Pancreas (tissue), 10 donors: ENCODE data around the gene TIMP3. TPM values are rescaled to one million over a fixed set of nuclear protein-coding genes. Genes with fewer than 3 reads are reported as not detected.

Source experiments
- ATAC-seq, 4 donors: fragments of 200-7000 bp; cut with Tn5 transposase; one replicate each; pipeline versions ENCODE4 v1.8.0 to v1.9.1; 2020; ENCODE audit warnings: mild to moderate bottlenecking in 4 of 4, moderate library complexity in 4 of 4
- DNase-seq, 6 donors: peaks; one replicate each; pipeline ENCODE4 v3.0.0-alpha.2; 2020
- FAIRE-seq: peaks from 2 replicates; lab custom pipeline; 2012; peaks lifted over from hg19 to GRCh38; lab: Jason Lieb, UNC
- H3K27ac ChIP-seq, 4 donors: fragments of 200-600 bp; sonication (generic); 1 replicate in 3 of 4; 2 replicates in 1 of 4; pipeline versions ENCODE4 v1.5.0 to v1.8.0; 2020
- H3K27me3 ChIP-seq, 4 donors: fragments of 200-600 bp; one replicate each; pipeline ENCODE4 v1.8.0; 2021
- H3K36me3 ChIP-seq, 3 donors: fragments of 200-600 bp; sonication (generic) in 1 of 3; one replicate each; pipeline versions ENCODE4 v1.5.0 to v1.8.0; 2020 to 2021
- H3K4me1 ChIP-seq, 3 donors: fragments of 200-600 bp; one replicate each; pipeline ENCODE4 v1.8.0; 2021
- H3K4me3 ChIP-seq, 4 donors: fragments of 200-600 bp; sonication (generic) in 2 of 4; one replicate each; pipeline versions ENCODE4 v1.5.0 to v1.8.0; 2020 to 2021
- H3K9me3 ChIP-seq, 4 donors: fragments of 200-600 bp; one replicate each; pipeline ENCODE4 v1.8.0; 2021
- WGBS, 2 donors: extraction: QIAGEN DNeasy Blood & Tissue Kit; methylation state at CpG; one replicate each; pipeline ENCODE4 v1.1.7; 2013; 5-methylcytosine and 5-hydroxymethylcytosine counted together
- intact Hi-C, 3 donors: fragments of 100-400 bp; cut with DNase I; formaldehyde crosslinking; loops; one replicate each; pipeline versions ENCODE4 v1.11.1 to v1.14.2; 2022
- polyA plus RNA-seq, 2 donors: library from polyadenylated mRNA; stranded (reverse); fragments of 200-250 nt; gene quantifications; one replicate each; pipeline ENCODE4 v1.2.3, GENCODE V29; 2013
- total RNA-seq, 6 donors: library from RNA; stranded (reverse); fragmentation: NEBNext Ultra II Directional in 4 of 6; extraction: Animal tissue kit (Norgen Biotek cat#: 25700) in 4 of 6; gene quantifications; one replicate each; pipeline versions ENCODE4 v1.2.1 to v1.2.4, GENCODE V29; 2021 to 2023
- TF ChIP-seq, protein P1 (sequence below), 4 donors: fragments of 200-600 bp; sonication (generic) in 3 of 4; IDR thresholded peaks; one replicate each; pipeline versions ENCODE4 v1.5.0 to v1.8.0; 2021; ENCODE audit warnings: antibody characterized with exemption in 4 of 4
- donor health status: healthy with polysubstance abuse.
- donor health status: DM: no; HTN: no; CAD: no; lungs with moderate emphysema.
- donor health status: DM: no; HTN: no; CAD: no.
- donor health status: control.
- donor health status: control.
- donor health status: Bipolar disorder and iron deficiency.
- donor health status: DM: yes; HTN: yes; CAD: no.
- donor health status: DM: no; HTN: no; CAD: no.
- donor health status: DM: no; HTN: no; CAD: no.
- donor health status: DM: yes; HTN: yes; CAD: no.

Gene TIMP3
- total and polyA plus RNA-seq, 8 donors, result 14.0 to 87.0 (median 48.2) TPM

DNA sequence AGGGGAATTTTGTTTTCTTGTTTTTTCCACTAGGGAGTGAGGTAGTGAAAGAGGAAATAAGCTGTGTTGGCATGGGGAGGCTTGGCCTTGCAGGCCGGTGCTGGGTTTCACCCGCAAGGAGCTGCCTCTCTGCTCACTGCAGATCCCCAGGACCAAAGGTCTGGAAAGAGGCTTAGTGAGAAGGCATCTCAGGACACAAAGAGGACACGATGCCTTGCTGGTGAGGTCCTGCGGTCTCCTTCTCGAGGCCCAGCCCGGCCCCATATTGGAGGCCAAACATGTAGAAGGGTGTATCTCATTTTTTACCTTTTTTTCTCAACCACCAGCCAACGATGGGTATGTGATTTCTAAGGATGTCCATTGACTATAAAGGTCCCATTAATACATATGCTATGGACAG is 17.6 kb downstream of the TIMP3 start:
- H3K27ac ChIP-seq, result no peak overlapping the region
- intact Hi-C loops, result no loop called here
- 86 to 93% methylated on average over 7 of the region's 7 CpGs for WGBS, 2 donors

GRCh38 chr22:32820131-32821119 is 18.9 kb downstream of the TIMP3 start:
- no peak for DNase-seq
- Histone ChIP-seq H3K36me3 (no peaks in the 10 kb centered on the region), H3K27me3 (no peaks in the 10 kb centered on the region), H3K27ac (no peak overlapping the region), H3K9me3 (no peaks in the 10 kb centered on the region), H3K4me1 (no peaks in the 10 kb centered on the region), H3K4me3 (no peak overlapping the region)
- ATAC-seq, result no peak
- intact Hi-C loops, result no loop called here
- WGBS, 2 donors, result 65 to 67% methylated on average over 13 of the region's 13 CpGs
- no peak for FAIRE-seq
- TF ChIP-seq, protein P1, sequence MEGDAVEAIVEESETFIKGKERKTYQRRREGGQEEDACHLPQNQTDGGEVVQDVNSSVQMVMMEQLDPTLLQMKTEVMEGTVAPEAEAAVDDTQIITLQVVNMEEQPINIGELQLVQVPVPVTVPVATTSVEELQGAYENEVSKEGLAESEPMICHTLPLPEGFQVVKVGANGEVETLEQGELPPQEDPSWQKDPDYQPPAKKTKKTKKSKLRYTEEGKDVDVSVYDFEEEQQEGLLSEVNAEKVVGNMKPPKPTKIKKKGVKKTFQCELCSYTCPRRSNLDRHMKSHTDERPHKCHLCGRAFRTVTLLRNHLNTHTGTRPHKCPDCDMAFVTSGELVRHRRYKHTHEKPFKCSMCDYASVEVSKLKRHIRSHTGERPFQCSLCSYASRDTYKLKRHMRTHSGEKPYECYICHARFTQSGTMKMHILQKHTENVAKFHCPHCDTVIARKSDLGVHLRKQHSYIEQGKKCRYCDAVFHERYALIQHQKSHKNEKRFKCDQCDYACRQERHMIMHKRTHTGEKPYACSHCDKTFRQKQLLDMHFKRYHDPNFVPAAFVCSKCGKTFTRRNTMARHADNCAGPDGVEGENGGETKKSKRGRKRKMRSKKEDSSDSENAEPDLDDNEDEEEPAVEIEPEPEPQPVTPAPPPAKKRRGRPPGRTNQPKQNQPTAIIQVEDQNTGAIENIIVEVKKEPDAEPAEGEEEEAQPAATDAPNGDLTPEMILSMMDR (IDR thresholded peaks at IDR 0.05), result no peak

More for the DNA sequence above, 17.6 kb downstream of the TIMP3 start:
- TF ChIP-seq, protein P1 (IDR thresholded peaks at IDR 0.05), result no peak
- no peak for ATAC-seq
- no peak for FAIRE-seq
- no peaks in the 10 kb centered on the region for H3K27me3 ChIP-seq
- no peak for DNase-seq
- no peaks in the 10 kb centered on the region for H3K4me1 ChIP-seq
- H3K4me3 ChIP-seq, result no peak overlapping the region
- H3K36me3 ChIP-seq, result no peaks in the 10 kb centered on the region
- H3K9me3 ChIP-seq, result no peaks in the 10 kb centered on the region

DNA sequence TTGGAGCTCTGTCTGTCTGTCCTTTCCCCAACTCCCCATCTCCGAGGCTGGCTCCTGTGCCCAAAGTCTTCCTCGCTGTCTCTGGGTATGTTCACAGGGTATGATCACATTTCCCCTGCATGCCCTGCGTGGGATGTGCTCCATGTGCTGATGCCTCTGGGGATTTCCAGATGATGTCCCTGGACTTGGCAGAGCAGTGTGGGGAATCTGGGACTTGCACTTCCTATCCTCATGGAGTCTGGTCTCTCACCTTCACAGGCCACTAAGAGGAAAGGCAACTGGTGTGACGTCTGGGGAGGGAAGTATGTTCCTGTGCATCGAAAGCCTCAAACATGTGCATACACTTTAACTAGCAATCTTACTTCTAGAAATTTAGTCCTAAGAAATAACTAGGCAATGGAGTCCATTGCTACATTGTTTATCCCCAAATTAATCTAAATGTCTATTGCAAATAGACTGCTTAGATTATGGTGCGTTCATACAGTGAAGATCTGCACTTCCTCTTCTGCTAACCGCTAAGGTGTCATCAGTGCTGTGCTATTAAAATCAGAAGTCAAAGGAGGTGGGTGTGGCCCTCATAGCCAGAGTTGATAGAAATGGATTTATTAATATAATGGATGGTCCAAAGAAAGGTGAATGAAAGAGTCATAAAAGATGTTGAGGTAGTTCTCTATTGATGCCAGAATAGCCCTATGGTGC is 20.8 kb downstream of the TIMP3 start:
- WGBS, 2 donors, result 61 to 71% methylated on average over 7 of the region's 7 CpGs
- Histone ChIP-seq H3K27ac (no peak overlapping the region), H3K9me3 (no peaks in the 10 kb centered on the region), H3K4me3 (no peak overlapping the region), H3K36me3 (no peaks in the 10 kb centered on the region), H3K27me3 (no peaks in the 10 kb centered on the region), H3K4me1 (no peaks in the 10 kb centered on the region)
- intact Hi-C loops, result no loop called here
- FAIRE-seq, result no peak
- no peak for ATAC-seq
- DNase-seq, result no peak
- TF ChIP-seq, protein P1 (IDR thresholded peaks at IDR 0.05), result no peak

DNA sequence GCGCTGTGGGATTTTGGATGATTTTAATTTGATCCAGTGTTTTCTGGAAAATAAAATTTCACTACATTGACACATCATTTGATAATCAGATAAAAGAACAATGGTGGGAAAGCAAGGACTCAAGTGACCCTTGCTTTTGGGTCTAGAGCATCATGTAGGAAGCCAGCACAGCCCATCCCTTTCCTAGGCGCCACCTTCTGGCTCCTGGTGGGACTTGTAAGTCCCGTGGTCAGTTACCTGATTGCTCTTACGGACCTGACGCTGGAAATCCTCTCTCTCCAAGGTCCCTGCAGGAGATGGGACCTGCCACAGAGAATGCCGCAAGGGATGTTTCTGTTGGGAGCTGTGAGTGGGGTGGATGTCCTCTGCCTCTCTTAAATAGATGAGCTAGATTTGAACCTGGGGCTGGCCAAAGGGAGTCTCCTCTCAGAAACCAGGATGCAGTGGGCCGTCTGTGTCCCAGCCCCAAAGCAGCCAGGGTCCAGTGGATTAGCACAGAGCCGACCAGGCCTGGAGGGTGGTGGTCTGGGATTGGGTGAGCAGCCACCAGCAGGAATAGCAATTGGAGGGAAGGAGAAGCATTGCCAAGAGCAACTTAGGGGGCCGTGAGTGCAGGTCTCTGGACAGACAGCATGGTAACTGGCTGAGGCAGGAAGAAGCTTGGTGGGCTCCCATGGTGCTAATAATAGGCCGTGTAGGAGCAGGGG is 21.7 kb downstream of the TIMP3 start:
- TF ChIP-seq, protein P1 (IDR thresholded peaks at IDR 0.05), result peak in 2 of 4 donors; percentile 30 to 33
- intact Hi-C loops, result no loop called here
- ATAC-seq, result peak in 3 of 4 donors; percentile 40 to 72 (median 66)
- H3K4me1 ChIP-seq, result no peaks in the 10 kb centered on the region
- peak in 3 of 6 donors; percentile 40 to 67 (median 46) for DNase-seq
- no peak for FAIRE-seq
- H3K36me3 ChIP-seq, result no peaks in the 10 kb centered on the region
- 31 to 35% methylated on average over 10 of the region's 10 CpGs for WGBS, 2 donors
- H3K27me3 ChIP-seq, result no peaks in the 10 kb centered on the region
- H3K27ac ChIP-seq, result no peak overlapping the region
- no peak overlapping the region for H3K4me3 ChIP-seq
- no peaks in the 10 kb centered on the region for H3K9me3 ChIP-seq
